Pancreas (tissue), 10 donors: ENCODE measurements around the gene OBSCN. TPM values are rescaled to one million over a fixed set of nuclear protein-coding genes. Genes with fewer than 3 reads are reported as not detected.

Experiments
- ATAC-seq, 4 donors: fragments of 200-7000 bp; cut with Tn5 transposase; one replicate each; pipeline versions ENCODE4 v1.8.0 to v1.9.1; 2020; ENCODE audit warnings: mild to moderate bottlenecking in 4 of 4, moderate library complexity in 4 of 4
- DNase-seq, 6 donors: peaks; one replicate each; pipeline ENCODE4 v3.0.0-alpha.2; 2020
- FAIRE-seq: peaks from 2 replicates; lab custom pipeline; 2012; peaks lifted over from hg19 to GRCh38; lab: Jason Lieb, UNC
- H3K27ac ChIP-seq, 4 donors: fragments of 200-600 bp; sonication (generic); 1 replicate in 3 of 4; 2 replicates in 1 of 4; pipeline versions ENCODE4 v1.5.0 to v1.8.0; 2020
- H3K27me3 ChIP-seq, 4 donors: fragments of 200-600 bp; one replicate each; pipeline ENCODE4 v1.8.0; 2021
- H3K36me3 ChIP-seq, 3 donors: fragments of 200-600 bp; sonication (generic) in 1 of 3; one replicate each; pipeline versions ENCODE4 v1.5.0 to v1.8.0; 2020 to 2021
- H3K4me1 ChIP-seq, 3 donors: fragments of 200-600 bp; one replicate each; pipeline ENCODE4 v1.8.0; 2021
- H3K4me3 ChIP-seq, 4 donors: fragments of 200-600 bp; sonication (generic) in 2 of 4; one replicate each; pipeline versions ENCODE4 v1.5.0 to v1.8.0; 2020 to 2021
- H3K9me3 ChIP-seq, 4 donors: fragments of 200-600 bp; one replicate each; pipeline ENCODE4 v1.8.0; 2021
- CTCF ChIP-seq, 4 donors: fragments of 200-600 bp; sonication (generic) in 3 of 4; IDR thresholded peaks; one replicate each; pipeline versions ENCODE4 v1.5.0 to v1.8.0; 2021; ENCODE audit warnings: antibody characterized with exemption in 4 of 4
- WGBS, 2 donors: extraction: QIAGEN DNeasy Blood & Tissue Kit; methylation state at CpG; one replicate each; pipeline ENCODE4 v1.1.7; 2013; 5-methylcytosine and 5-hydroxymethylcytosine counted together
- intact Hi-C, 3 donors: fragments of 100-400 bp; cut with DNase I; formaldehyde crosslinking; loops; one replicate each; pipeline versions ENCODE4 v1.11.1 to v1.14.2; 2022
- polyA plus RNA-seq, 2 donors: library from polyadenylated mRNA; stranded (reverse); fragments of 200-250 nt; gene quantifications; one replicate each; pipeline ENCODE4 v1.2.3, GENCODE V29; 2013
- total RNA-seq, 6 donors: library from RNA; stranded (reverse); fragmentation: NEBNext Ultra II Directional in 4 of 6; extraction: Animal tissue kit (Norgen Biotek cat#: 25700) in 4 of 6; gene quantifications; one replicate each; pipeline versions ENCODE4 v1.2.1 to v1.2.4, GENCODE V29; 2021 to 2023
- donor health status: healthy with polysubstance abuse.
- donor health status: DM: no; HTN: no; CAD: no; lungs with moderate emphysema.
- donor health status: DM: no; HTN: no; CAD: no.
- donor health status: control.
- donor health status: control.
- donor health status: Bipolar disorder and iron deficiency.
- donor health status: DM: yes; HTN: yes; CAD: no.
- donor health status: DM: no; HTN: no; CAD: no.
- donor health status: DM: no; HTN: no; CAD: no.
- donor health status: DM: yes; HTN: yes; CAD: no.

The OBSCN gene
- total and polyA plus RNA-seq, 8 donors: 7.9 to 61.4 (median 11.3) TPM

DNA sequence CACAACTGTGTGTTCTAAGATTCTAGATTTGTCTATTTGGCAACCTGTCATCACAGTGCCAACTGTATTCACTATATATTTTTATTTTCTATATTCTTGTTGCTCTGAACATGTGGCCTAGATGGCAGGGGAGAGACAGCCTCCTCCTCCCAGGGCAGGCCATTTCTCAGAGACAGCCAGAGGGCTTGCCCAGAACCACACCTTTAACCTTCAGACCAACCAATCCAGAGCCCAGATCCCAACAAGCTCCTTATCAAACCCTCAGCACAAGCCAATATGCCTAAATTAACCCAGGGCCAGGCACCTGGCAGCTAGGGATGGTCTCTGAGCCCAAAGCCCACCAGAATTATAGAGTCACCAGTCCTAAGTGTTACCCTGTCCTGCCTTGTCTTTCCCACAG is 179.5 kb downstream of the OBSCN start:
- Histone ChIP-seq H3K27me3 (no peaks in the 10 kb centered on the region), H3K4me1 (no peaks in the 10 kb centered on the region), H3K9me3 (no peaks in the 10 kb centered on the region), H3K36me3 (no peaks in the 10 kb centered on the region), H3K4me3 (no peak overlapping the region), H3K27ac (no peak overlapping the region)
- peak in 2 of 6 donors; percentile 0 to 26 for DNase-seq
- FAIRE-seq: no peak
- intact Hi-C loops: no loop called here
- TF ChIP-seq CTCF (IDR thresholded peaks at IDR 0.05): no peak
- no peak for ATAC-seq

GRCh38 chr1:228390649-228391048 is 182.8 kb downstream of the OBSCN start:
- no peaks in the 10 kb centered on the region for H3K27me3 ChIP-seq
- no peaks in the 10 kb centered on the region for H3K9me3 ChIP-seq
- no peak for FAIRE-seq
- DNase-seq: no peak
- no peak for ATAC-seq
- no peak overlapping the region for H3K27ac ChIP-seq
- H3K4me3 ChIP-seq: no peak overlapping the region
- H3K4me1 ChIP-seq: no peaks in the 10 kb centered on the region
- 73 to 81% methylated on average over 10 of the region's 10 CpGs for WGBS, 2 donors
- intact Hi-C loops: no loop called here
- H3K36me3 ChIP-seq: peaks cover 0 to 14% (median 0%) of the 10 kb centered on the region in 3 donors
- no peak for TF ChIP-seq CTCF (IDR thresholded peaks at IDR 0.05)

GRCh38 chr1:228391411-228392020 is 183.7 kb downstream of the OBSCN start:
- DNase-seq: peak in 3 of 6 donors; percentile 1 to 51 (median 16)
- FAIRE-seq: no peak
- no peak for ATAC-seq

DNA sequence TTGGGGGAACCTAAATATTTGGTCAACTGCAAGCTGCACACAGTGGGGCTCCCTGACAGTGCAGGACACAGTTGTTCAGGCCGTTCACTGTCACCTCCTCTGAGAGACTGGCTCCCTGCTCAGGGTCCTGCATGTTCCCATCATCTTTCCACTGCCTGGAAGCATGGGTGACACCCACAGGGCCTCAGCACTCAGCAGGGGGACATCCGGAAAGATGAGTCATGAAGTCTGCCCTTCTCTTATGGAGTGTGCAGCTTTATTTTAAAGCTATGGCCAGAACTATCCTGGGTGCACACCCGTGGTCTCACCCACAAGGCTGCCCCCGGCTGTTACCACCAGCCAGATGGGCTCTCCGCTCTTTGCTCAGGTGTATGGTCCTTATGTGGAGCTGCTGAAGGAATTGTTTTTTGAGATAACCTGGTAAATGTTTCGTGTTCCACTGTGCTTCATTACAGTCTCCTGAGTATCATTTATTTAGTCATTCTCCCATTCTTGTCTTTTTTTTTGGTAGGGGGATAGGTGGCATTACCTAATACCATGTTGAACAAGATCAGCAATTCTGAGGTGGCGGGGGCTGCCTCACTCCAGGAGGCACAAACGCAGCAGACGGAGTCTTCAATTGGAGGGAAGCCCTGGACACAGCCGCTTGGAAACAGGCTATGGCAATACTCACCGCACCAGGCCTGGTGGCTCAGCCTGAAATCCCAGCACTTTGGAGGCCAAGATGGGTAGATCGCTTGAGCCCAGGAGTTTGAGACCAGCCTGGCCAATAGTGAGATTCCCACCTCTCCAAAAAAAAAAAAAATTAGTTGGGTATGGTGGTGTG is 184.5 kb downstream of the OBSCN start:
- peak in 1 of 6 donors; percentile 1 for DNase-seq
- TF ChIP-seq CTCF (IDR thresholded peaks at IDR 0.05): no peak
- Histone ChIP-seq H3K27me3 (no peaks in the 10 kb centered on the region), H3K9me3 (no peaks in the 10 kb centered on the region), H3K4me3 (no peak overlapping the region), H3K27ac (no peak overlapping the region), H3K36me3 (peaks cover 0 to 27% (median 0%) of the 10 kb centered on the region in 3 donors), H3K4me1 (no peaks in the 10 kb centered on the region)
- ATAC-seq: no peak
- intact Hi-C loops: no loop called here
- WGBS, 2 donors: 91 to 92% methylated on average over 12 of the region's 12 CpGs
- no peak for FAIRE-seq

More at GRCh38 chr1:228391411-228392020, 183.7 kb downstream of the OBSCN start:
- Histone ChIP-seq H3K27me3 (no peaks in the 10 kb centered on the region), H3K27ac (no peak overlapping the region), H3K36me3 (peaks cover 0 to 22% (median 0%) of the 10 kb centered on the region in 3 donors), H3K4me1 (no peaks in the 10 kb centered on the region), H3K9me3 (no peaks in the 10 kb centered on the region), H3K4me3 (no peak overlapping the region)
- WGBS, 2 donors: 87 to 91% methylated on average over 11 of the region's 11 CpGs
- intact Hi-C loops: no loop called here
- no peak for TF ChIP-seq CTCF (IDR thresholded peaks at IDR 0.05)
